Kidney epithelial cell (primary cell): ENCODE results near the gene ZNF547. TPM values are rescaled to one million over a fixed set of nuclear protein-coding genes. Genes with fewer than 3 reads are reported as not detected.
"Not testable (repeated sequence)": the region's sequence is repeated elsewhere in the genome, so short reads cannot be mapped to it uniquely, and the experiment has no call there.

ENCODE experiments used
- DNase-seq: peaks from one replicate; pipeline ENCODE4 v3.0.0-alpha.2; 2010; ENCODE audit warnings: low read depth
- H3K27me3 ChIP-seq: 2 replicates; pipeline ENCODE4 v1.6.0; 2011; ENCODE audit warnings: low read length; ENCODE audit not compliant: control insufficient read depth, insufficient read depth
- H3K36me3 ChIP-seq: 2 replicates; pipeline ENCODE4 v1.5.1; 2011; ENCODE audit warnings: low read length; ENCODE audit not compliant: control insufficient read depth, insufficient read depth
- H3K4me3 ChIP-seq: 2 replicates; pipeline ENCODE4 v1.5.1; 2011; ENCODE audit warnings: low read depth, mild to moderate bottlenecking, control low read depth, low read length
- CTCF ChIP-seq: IDR thresholded peaks from 2 replicates; pipeline ENCODE4 v1.5.1; 2011; ENCODE audit warnings: mild to moderate bottlenecking, moderate library complexity, low read length, control low read depth, inconsistent platforms; ENCODE audit not compliant: insufficient read depth, poor library complexity, severe bottlenecking
- total RNA-seq: library from RNA; depleted of rRNA; stranded (reverse); fragments of >200 nt; gene quantifications from 2 replicates; pipeline ENCODE4 v1.2.3, GENCODE V29; 2015

Gene ZNF547
- total RNA-seq, 1 donor from 2014 or later: 1.7 TPM

- no peak for DNase-seq
- TF ChIP-seq CTCF: no peak
- Histone ChIP-seq H3K27me3 (no peaks in the 10 kb centered on the region), H3K36me3 (peaks cover 4% of the 10 kb centered on the region), H3K4me3 (no peak overlapping the region)
Observed at GRCh38 chr19:57357406-57357805, 5.9 kb upstream of the ZNF547 start.

DNA sequence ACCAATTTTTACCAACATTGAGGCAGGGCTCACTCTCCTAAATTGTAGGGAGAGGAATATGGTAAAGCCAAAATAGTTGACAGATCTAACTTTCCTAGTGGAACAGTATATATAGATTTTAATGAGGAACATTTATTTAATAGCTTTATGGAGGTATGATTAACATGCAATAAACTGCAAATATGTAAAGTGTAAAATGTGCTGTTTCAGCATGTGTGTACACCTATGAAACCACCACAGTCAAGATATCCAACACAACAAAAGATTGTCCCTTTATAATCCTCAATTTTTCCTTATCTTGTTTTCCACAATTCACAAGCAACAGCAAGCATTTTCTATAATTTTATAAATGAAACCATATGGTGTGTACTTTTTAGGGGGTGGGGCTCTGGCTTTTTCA lies 4.1 kb upstream of the ZNF547 start:
- no peak for DNase-seq
- Histone ChIP-seq H3K27me3 (no peaks in the 10 kb centered on the region), H3K36me3 (peaks cover 4% of the 10 kb centered on the region), H3K4me3 (no peak overlapping the region)
- no peak for TF ChIP-seq CTCF

DNA sequence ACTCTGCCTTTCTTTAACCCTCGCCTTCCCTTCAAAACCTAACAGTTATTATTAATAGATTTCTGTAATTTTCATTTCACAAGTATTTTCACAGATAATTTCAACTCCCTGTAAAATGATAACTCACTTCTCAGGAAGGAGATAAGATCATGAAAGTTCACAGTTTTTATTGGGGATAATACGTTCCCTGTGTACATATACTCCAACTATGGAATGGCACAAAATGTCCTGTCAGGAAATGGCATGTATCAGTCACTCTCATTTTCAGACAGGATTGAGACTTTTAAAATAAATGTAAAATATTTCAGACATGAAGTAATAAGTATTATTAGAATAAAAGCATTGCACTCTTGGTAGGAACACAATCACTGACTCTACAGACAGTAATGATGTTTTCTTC lies 932 bp upstream of the ZNF547 start:
- no peaks in the 10 kb centered on the region for H3K36me3 ChIP-seq
- peak overlapping the region; percentile 85 for H3K4me3 ChIP-seq
- TF ChIP-seq CTCF: no peak
- H3K27me3 ChIP-seq: no peaks in the 10 kb centered on the region
- DNase-seq: no peak

- no peak for TF ChIP-seq CTCF
- H3K4me3 ChIP-seq: peak overlapping the region; percentile 85
- no peaks in the 10 kb centered on the region for H3K27me3 ChIP-seq
- no peaks in the 10 kb centered on the region for H3K36me3 ChIP-seq
- DNase-seq: no peak
Observed at GRCh38 chr19:57363688-57364181, 384 bp downstream of the ZNF547 start.

DNA sequence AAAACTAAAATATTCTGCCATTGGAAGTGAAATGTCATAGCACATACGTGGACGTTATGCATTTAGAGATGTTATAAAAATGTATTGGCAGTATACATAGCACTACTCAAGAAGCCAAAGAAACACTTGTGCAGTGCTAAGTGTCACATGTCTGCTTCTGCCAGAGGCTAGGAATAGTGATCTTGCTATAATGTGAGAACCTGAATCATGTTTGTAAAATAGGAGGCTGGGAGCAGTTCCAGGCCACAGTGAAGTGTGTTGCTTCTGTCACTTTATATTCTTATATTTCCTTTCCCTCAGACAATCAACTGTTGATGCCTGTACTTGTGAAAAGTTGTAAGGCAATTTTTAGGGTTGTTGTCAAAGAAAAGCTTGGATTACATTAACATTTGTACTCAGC lies 3.4 kb downstream of the ZNF547 start:
- Histone ChIP-seq H3K4me3 (no peak overlapping the region), H3K36me3 (no peaks in the 10 kb centered on the region), H3K27me3 (no peaks in the 10 kb centered on the region)
- DNase-seq: no peak
- no peak for TF ChIP-seq CTCF

DNA sequence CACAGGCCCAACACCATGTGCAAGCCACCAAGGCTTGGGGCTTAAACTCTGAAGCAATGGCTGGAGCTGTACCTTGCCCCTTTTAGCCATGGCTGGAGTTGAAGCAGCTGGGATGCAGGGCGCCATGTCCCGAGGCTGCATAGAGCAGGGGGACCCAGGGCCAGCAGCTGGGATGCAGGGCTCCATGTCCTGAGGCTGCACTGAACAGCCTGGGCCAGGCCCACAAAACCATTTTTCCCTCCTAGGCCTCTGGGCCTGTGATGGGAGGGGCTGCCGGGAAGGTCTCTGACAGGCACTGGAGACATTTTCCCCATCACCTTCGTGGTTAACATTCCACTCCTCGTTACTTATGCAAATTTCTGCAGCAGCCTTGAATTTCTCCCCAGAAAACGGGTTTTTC lies 10.8 kb downstream of the ZNF547 start:
- H3K36me3 ChIP-seq: no peaks in the 10 kb centered on the region
- no peak overlapping the region for H3K4me3 ChIP-seq
- H3K27me3 ChIP-seq: no peaks in the 10 kb centered on the region
- no peak for DNase-seq
- no peak for TF ChIP-seq CTCF

DNA sequence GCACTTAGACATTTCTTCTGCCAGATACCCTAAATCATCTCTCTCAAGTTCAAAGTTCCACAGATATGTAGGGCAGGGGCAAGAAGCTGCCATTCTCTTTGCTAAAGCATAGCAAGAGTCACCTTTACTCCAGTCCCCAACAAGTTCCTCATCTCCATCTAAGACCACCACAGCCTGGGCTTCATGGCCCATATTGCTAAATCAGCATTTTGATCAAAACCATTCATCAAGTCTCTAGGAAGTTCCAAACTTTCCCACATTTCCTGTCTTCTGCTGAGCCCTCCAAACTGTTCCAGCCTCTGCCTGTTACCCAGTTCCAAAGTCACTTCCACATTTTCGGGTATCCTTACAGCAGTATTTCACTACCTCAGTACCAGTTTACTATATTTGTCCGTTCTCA lies 11.3 kb downstream of the ZNF547 start:
- not testable (repeated sequence) for H3K27me3 ChIP-seq, H3K4me3 ChIP-seq, H3K36me3 ChIP-seq

More for the DNA sequence above, 11.3 kb downstream of the ZNF547 start:
- DNase-seq: not testable (repeated sequence)
